Chondrocyte (in vitro differentiated cells): Measurements from ENCODE around the gene CAPN13. TPM values are rescaled to one million over a fixed set of nuclear protein-coding genes. Genes with fewer than 3 reads are reported as not detected.

Experiments
- DNase-seq: peaks from one replicate; pipeline ENCODE4 v3.0.0; 2021; ENCODE audit warnings: mixed read lengths, low spot score
- H3K27ac Mint-ChIP-seq: one replicate; pipeline ENCODE4 v1.8.0; 2021; ENCODE audit warnings: mild to moderate bottlenecking, moderate library complexity, mixed read lengths; ENCODE audit not compliant: unreplicated experiment
- H3K27me3 Mint-ChIP-seq: 2 replicates; pipeline ENCODE4 v1.8.0; 2021; ENCODE audit warnings: low read depth, mixed read lengths
- H3K36me3 Mint-ChIP-seq: 2 replicates; pipeline ENCODE4 v1.8.0; 2021; ENCODE audit warnings: low read depth, mixed read lengths
- H3K4me1 Mint-ChIP-seq: 2 replicates; pipeline ENCODE4 v1.8.0; 2021; ENCODE audit warnings: low read depth, mild to moderate bottlenecking, mixed read lengths
- H3K4me3 Mint-ChIP-seq: one replicate; pipeline ENCODE4 v1.8.0; 2021; ENCODE audit warnings: mild to moderate bottlenecking, moderate library complexity, mixed read lengths; ENCODE audit not compliant: unreplicated experiment
- H3K9me3 Mint-ChIP-seq: 2 replicates; pipeline ENCODE4 v1.8.0; 2021; ENCODE audit warnings: low read depth, mixed read lengths
- CTCF ChIP-seq: fragments of 200-600 bp; sonication (generic); IDR thresholded peaks from 2 replicates; pipeline ENCODE4 v1.5.0; 2021; ENCODE audit warnings: antibody characterized with exemption, mild to moderate bottlenecking, moderate library complexity
- total RNA-seq: library from RNA; stranded (reverse); gene quantifications from 3 replicates; pipeline ENCODE4 v1.2.1, GENCODE V29; 2021

The CAPN13 gene
- total RNA-seq, 1 donor from 2014 or later: not detected

GRCh38 chr2:30826481-30826880 is 19.2 kb upstream of the CAPN13 start:
- no peak overlapping the region for H3K27ac Mint-ChIP-seq
- no peaks in the 10 kb centered on the region for H3K4me1 Mint-ChIP-seq
- peaks cover 4% of the 10 kb centered on the region for H3K27me3 Mint-ChIP-seq
- H3K4me3 Mint-ChIP-seq: no peak overlapping the region
- peaks cover 19% of the 10 kb centered on the region for H3K9me3 Mint-ChIP-seq
- H3K36me3 Mint-ChIP-seq: no peaks in the 10 kb centered on the region
- DNase-seq: no peak
- TF ChIP-seq CTCF: no peak

- H3K36me3 Mint-ChIP-seq: no peaks in the 10 kb centered on the region
- peaks cover 6% of the 10 kb centered on the region for H3K27me3 Mint-ChIP-seq
- no peak for DNase-seq
- no peak for TF ChIP-seq CTCF
- no peak overlapping the region for H3K27ac Mint-ChIP-seq
- H3K4me3 Mint-ChIP-seq: no peak overlapping the region
- no peaks in the 10 kb centered on the region for H3K4me1 Mint-ChIP-seq
- H3K9me3 Mint-ChIP-seq: peaks cover 11% of the 10 kb centered on the region
Observed at GRCh38 chr2:30823452-30823851, 16.2 kb upstream of the CAPN13 start.

- H3K36me3 Mint-ChIP-seq: no peaks in the 10 kb centered on the region
Observed at GRCh38 chr2:30821960-30822359, 14.7 kb upstream of the CAPN13 start.

GRCh38 chr2:30820381-30821055 is 13.3 kb upstream of the CAPN13 start:
- Mint-ChIP-seq H3K27ac (no peak overlapping the region), H3K4me1 (no peaks in the 10 kb centered on the region)
- TF ChIP-seq CTCF: no peak

More at GRCh38 chr2:30821960-30822359, 14.7 kb upstream of the CAPN13 start:
- Mint-ChIP-seq H3K27ac (no peak overlapping the region), H3K27me3 (peaks cover 7% of the 10 kb centered on the region), H3K9me3 (peaks cover 8% of the 10 kb centered on the region), H3K4me3 (no peak overlapping the region), H3K4me1 (no peaks in the 10 kb centered on the region)
- DNase-seq: no peak
- no peak for TF ChIP-seq CTCF

GRCh38 chr2:30809938-30810337 is 2.7 kb upstream of the CAPN13 start:
- no peak for TF ChIP-seq CTCF
- H3K4me1 Mint-ChIP-seq: no peaks in the 10 kb centered on the region
- no peak overlapping the region for H3K27ac Mint-ChIP-seq
- no peaks in the 10 kb centered on the region for H3K36me3 Mint-ChIP-seq
- DNase-seq: no peak
- H3K27me3 Mint-ChIP-seq: peaks cover 12% of the 10 kb centered on the region
- peaks cover 2% of the 10 kb centered on the region for H3K9me3 Mint-ChIP-seq
- H3K4me3 Mint-ChIP-seq: no peak overlapping the region

More at GRCh38 chr2:30820381-30821055, 13.3 kb upstream of the CAPN13 start:
- Mint-ChIP-seq H3K36me3 (no peaks in the 10 kb centered on the region), H3K9me3 (peaks cover 4% of the 10 kb centered on the region), H3K4me3 (no peak overlapping the region), H3K27me3 (peaks cover 7% of the 10 kb centered on the region)
- DNase-seq: no peak
